GM12864 (cell line): Measurements from ENCODE around the gene HDAC7.
"Not testable (repeated sequence)": the region's sequence is repeated elsewhere in the genome, so short reads cannot be mapped to it uniquely, and the experiment has no call there.

Source experiments
- DNase-seq: peaks from one replicate; pipeline ENCODE4 v3.0.0-alpha.2; 2011; ENCODE audit warnings: low read depth
- H3K4me3 ChIP-seq: 2 replicates; pipeline ENCODE4 v1.5.1; 2011; ENCODE audit warnings: mild to moderate bottlenecking, low read depth, low read length, control low read depth
- TF ChIP-seq, protein P1 (sequence below): IDR thresholded peaks from 2 replicates; pipeline ENCODE4 v1.5.1; 2011; ENCODE audit warnings: low read depth, mild to moderate bottlenecking, moderate library complexity, low read length, control low read depth, inconsistent platforms; ENCODE audit errors: missing control alignments

Gene HDAC7

GRCh38 chr12:47849261-47849660, 29.6 kb upstream of the HDAC7 start:
- DNase-seq = no peak
- TF ChIP-seq, protein P1, sequence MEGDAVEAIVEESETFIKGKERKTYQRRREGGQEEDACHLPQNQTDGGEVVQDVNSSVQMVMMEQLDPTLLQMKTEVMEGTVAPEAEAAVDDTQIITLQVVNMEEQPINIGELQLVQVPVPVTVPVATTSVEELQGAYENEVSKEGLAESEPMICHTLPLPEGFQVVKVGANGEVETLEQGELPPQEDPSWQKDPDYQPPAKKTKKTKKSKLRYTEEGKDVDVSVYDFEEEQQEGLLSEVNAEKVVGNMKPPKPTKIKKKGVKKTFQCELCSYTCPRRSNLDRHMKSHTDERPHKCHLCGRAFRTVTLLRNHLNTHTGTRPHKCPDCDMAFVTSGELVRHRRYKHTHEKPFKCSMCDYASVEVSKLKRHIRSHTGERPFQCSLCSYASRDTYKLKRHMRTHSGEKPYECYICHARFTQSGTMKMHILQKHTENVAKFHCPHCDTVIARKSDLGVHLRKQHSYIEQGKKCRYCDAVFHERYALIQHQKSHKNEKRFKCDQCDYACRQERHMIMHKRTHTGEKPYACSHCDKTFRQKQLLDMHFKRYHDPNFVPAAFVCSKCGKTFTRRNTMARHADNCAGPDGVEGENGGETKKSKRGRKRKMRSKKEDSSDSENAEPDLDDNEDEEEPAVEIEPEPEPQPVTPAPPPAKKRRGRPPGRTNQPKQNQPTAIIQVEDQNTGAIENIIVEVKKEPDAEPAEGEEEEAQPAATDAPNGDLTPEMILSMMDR = no peak
- H3K4me3 ChIP-seq = no peak overlapping the region

- no peak overlapping the region for H3K4me3 ChIP-seq
- TF ChIP-seq, protein P1 = no peak
- no peak for DNase-seq
Observed at GRCh38 chr12:47848853-47849252, 29.1 kb upstream of the HDAC7 start.

- DNase-seq = no peak
- H3K4me3 ChIP-seq = no peak overlapping the region
- TF ChIP-seq, protein P1 = no peak
Observed at GRCh38 chr12:47846294-47846996, 26.7 kb upstream of the HDAC7 start.

GRCh38 chr12:47845081-47845480, 25.4 kb upstream of the HDAC7 start:
- DNase-seq = no peak
- H3K4me3 ChIP-seq = no peak overlapping the region
- TF ChIP-seq, protein P1 = no peak

DNA sequence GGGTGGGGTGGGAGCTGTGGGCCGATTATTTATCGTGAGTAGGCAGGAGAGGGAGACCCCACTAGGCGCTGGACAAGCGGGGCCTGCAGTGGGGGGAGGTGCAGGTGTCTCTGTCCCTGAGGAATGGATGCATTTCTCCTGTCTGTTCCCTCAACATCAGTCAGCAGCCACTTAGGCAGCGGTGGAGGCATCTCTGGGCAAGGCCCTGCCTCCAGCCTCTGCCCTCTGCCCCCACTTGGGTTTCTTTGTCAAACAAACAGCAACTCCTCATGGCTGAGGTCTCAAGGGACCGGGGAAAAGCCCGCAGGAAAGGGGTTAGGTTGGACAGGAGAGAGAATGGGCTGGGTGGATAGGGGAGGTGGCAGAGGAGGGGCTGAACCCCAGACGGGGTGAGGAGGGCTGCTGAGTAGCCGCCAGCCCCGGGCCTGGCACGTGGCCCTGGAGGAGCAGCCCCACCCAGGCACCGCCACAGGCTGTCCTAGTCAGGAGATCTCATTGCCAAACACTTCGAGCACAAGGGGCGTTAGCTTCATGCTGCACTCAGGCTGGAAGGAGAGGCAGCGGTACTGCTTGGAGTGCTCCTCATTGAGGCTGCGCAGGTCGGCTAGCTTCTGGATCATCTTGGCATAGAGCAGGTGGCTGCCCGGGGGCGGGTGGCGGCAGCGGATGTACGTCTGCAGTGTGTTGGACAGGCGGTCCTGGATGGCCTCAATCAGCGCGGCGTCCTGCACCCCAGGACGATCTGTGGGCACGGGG, 24.7 kb upstream of the HDAC7 start:
- TF ChIP-seq, protein P1 = no peak
- no peak overlapping the region for H3K4me3 ChIP-seq
- no peak for DNase-seq

DNA sequence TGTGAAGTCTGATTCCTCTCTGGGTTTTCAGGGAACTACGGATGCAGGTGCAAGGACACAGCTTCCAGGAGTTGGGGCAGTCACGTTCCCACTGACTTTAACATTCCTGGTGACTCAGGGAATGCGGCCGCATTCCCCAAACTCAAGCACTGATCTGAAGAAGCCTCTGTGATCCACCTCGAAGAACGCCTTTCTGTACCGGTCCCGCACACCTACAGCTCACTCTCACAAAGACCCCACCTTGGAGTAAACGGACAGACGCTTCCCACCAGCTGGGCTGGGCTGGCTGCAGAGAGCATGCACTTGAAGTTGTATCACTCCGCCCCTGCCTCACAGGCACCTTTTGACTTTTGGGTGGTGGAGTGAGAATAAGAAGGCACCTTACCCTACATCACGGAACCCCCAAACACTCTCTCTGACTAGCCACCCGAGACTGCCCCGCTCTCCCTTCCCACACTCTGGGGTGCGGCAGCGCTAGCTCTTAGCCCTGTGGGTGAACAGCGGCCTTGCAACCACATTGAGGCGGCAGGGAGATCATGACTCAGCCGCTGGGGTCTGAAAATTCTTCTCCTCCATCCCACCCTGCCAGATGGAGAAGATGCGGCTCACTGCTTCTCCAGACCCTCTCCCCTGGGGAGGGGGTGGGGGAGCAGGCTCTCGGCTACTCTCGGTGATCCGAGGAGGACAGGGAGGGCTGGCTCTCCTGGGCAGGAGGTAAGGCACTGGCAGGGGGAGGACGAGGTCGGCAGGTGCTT, 23.7 kb upstream of the HDAC7 start:
- no peak overlapping the region for H3K4me3 ChIP-seq
- DNase-seq = no peak
- TF ChIP-seq, protein P1 = no peak

DNA sequence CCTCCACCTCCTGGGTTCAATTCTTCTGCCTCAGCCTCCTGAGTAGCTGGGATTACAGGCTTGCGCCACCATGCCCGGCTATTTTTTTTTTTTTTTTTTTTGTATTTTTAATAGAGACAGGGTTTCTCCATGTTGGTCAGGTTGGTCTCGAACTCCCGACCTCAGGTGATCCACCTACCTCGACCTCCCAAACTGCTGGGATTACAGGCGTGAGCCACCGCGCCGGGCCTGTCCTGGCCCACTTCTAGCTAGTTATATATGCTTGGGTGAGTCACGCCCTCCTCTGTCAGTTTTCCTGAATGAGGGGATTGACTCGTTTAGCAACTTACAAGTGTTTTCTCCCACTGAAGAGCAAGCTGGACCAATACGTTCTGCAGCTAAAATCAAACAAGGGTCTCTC, 22.8 kb upstream of the HDAC7 start:
- not testable (repeated sequence) for H3K4me3 ChIP-seq

More for the DNA sequence above, 22.8 kb upstream of the HDAC7 start:
- not testable (repeated sequence) for DNase-seq
